PC-9 (cell line): ENCODE measurements around the gene DPEP2NB. TPM values are rescaled to one million over a fixed set of nuclear protein-coding genes. Genes with fewer than 3 reads are reported as not detected.
A peak's percentile ranks its signal among the peaks of the same experiment; 100 is the strongest.
"Not testable (repeated sequence)": the region's sequence is repeated elsewhere in the genome, so short reads cannot be mapped to it uniquely, and the experiment has no call there.

Experiments used
- BruUV-seq: library from RNA; stranded (reverse); fragments of 400-500 nt; replicated peaks from 2 replicates; lab custom pipeline; 2021; lab: Mats Ljungman, UMichigan
- CTCF ChIA-PET: fragments of 300-600 bp; sonication (Branson Sonifier 250); formaldehyde crosslinking; loops from one replicate; lab custom pipeline; 2022; ENCODE audit warnings: antibody characterized with exemption; lab: Charles Lee
- POLR2A ChIA-PET: fragments of 300-600 bp; sonication (Branson Sonifier 250); formaldehyde crosslinking; loops from one replicate; lab custom pipeline; 2022; ENCODE audit warnings: antibody characterized with exemption; ENCODE audit not compliant: unreplicated experiment; lab: Charles Lee
- DNase-seq, 2 experiments: peaks; one replicate each; pipeline versions ENCODE4 v3.0.0 to v3.0.0-alpha.2; 2015 to 2022; ENCODE audit warnings: mixed read lengths in 1 of 2
- H2AFZ ChIP-seq: fragments of 200-600 bp; sonication (generic); 2 replicates; pipeline ENCODE4 v1.8.1; 2017; ENCODE audit warnings: antibody characterized with exemption
- H3F3A ChIP-seq: fragments of 200-600 bp; sonication (generic); 2 replicates; pipeline ENCODE4 v1.8.1; 2017; ENCODE audit warnings: antibody characterized with exemption, mild to moderate bottlenecking, low read depth; ENCODE audit not compliant: insufficient read depth
- H3K27ac ChIP-seq: fragments of 200-600 bp; sonication (generic); 2 replicates; pipeline ENCODE4 v1.6.1; 2016; ENCODE audit warnings: mixed run types
- H3K27me3 ChIP-seq: fragments of 200-600 bp; sonication (generic); 2 replicates; pipeline ENCODE4 v1.6.1; 2016; ENCODE audit warnings: low read depth, mixed run types; ENCODE audit not compliant: insufficient read depth
- H3K36me3 ChIP-seq: fragments of 200-600 bp; sonication (generic); 2 replicates; pipeline ENCODE4 v1.6.1; 2016; ENCODE audit warnings: low read depth, mixed run types
- H3K4me1 ChIP-seq: fragments of 200-600 bp; sonication (generic); replicated peaks from 2 replicates; pipeline ENCODE4 v1.6.1; 2016; ENCODE audit warnings: mixed run types; ENCODE audit not compliant: insufficient read depth
- H3K4me2 ChIP-seq: fragments of 200-600 bp; sonication (generic); 2 replicates; pipeline ENCODE4 v1.6.1; 2017; ENCODE audit warnings: mixed run types
- H3K4me3 ChIP-seq: fragments of 200-600 bp; sonication (generic); 2 replicates; pipeline ENCODE4 v1.6.1; 2016; ENCODE audit warnings: mixed run types
- H3K79me2 ChIP-seq: fragments of 200-600 bp; sonication (generic); 2 replicates; pipeline ENCODE4 v1.6.1; 2017; ENCODE audit warnings: low read depth, mixed run types
- H3K9me2 ChIP-seq: fragments of 200-600 bp; sonication (generic); 2 replicates; pipeline ENCODE4 v1.8.1; 2017; ENCODE audit warnings: mild to moderate bottlenecking; ENCODE audit not compliant: insufficient read depth
- H3K9me3 ChIP-seq: fragments of 200-600 bp; sonication (generic); 2 replicates; pipeline ENCODE4 v1.8.1; 2016; ENCODE audit warnings: low read depth; ENCODE audit not compliant: insufficient read depth
- H4K20me1 ChIP-seq: fragments of 200-600 bp; sonication (generic); 2 replicates; pipeline ENCODE4 v1.8.1; 2017; ENCODE audit not compliant: insufficient read depth
- EZH2 ChIP-seq: fragments of 200-600 bp; sonication (generic); IDR thresholded peaks from 2 replicates; pipeline ENCODE4 v1.8.0; 2017; ENCODE audit warnings: antibody characterized with exemption, low read depth
- intact Hi-C: fragments of 100-400 bp; cut with micrococcal nuclease; formaldehyde crosslinking; loops from one replicate; pipeline ENCODE4 v1.10.0; 2022; ENCODE audit not compliant: unreplicated experiment
- total RNA-seq: library from RNA; stranded (reverse); gene quantifications from 2 replicates; pipeline ENCODE4 v1.2.3, GENCODE V29; 2021
- TF ChIP-seq, protein P1 (sequence below): fragments of 200-600 bp; sonication (generic); conservative IDR thresholded peaks from 2 replicates; pipeline ENCODE4 v1.6.1; 2017; ENCODE audit warnings: mixed run types, antibody characterized with exemption, mild to moderate bottlenecking, moderate library complexity

DPEP2NB gene
- total RNA-seq, 1 experiment from 2014 or later = not detected

DNA sequence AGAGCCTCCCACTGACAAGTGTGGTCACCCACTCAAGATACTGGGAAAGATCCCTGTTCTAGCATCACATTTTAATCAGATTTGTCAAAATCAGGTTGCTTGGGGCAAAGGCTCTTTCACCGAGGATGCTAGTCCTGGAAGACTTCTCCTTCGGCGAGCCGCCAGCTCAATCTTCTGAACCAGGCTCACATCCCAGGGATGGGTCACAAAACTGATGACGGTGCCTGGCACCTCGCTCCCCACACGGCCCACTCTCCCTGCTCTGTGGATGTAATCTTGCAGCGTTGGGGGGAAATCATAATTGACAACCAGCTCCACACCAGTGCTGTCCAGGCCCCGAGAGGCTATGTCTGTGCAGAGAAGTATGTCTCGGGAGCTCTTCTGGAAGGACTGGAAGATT, 5.8 kb upstream of the DPEP2NB start:
- H3K79me2 ChIP-seq = peaks cover 41% of the 10 kb centered on the region
- ChIA-PET CTCF (no interaction called here), POLR2A (no interaction called here)
- no peak overlapping the region for H3K27ac ChIP-seq
- no peaks in the 10 kb centered on the region for H3K36me3 ChIP-seq
- peak overlapping the region; percentile 86 for H3K4me3 ChIP-seq
- H4K20me1 ChIP-seq = 0 out of 2 replicates have a peak, but pooled peaks cover 3% of the 10 kb centered on the region
- BruUV-seq = no TSS peak
- TF ChIP-seq EZH2 = no peak
- TF ChIP-seq, protein P1, sequence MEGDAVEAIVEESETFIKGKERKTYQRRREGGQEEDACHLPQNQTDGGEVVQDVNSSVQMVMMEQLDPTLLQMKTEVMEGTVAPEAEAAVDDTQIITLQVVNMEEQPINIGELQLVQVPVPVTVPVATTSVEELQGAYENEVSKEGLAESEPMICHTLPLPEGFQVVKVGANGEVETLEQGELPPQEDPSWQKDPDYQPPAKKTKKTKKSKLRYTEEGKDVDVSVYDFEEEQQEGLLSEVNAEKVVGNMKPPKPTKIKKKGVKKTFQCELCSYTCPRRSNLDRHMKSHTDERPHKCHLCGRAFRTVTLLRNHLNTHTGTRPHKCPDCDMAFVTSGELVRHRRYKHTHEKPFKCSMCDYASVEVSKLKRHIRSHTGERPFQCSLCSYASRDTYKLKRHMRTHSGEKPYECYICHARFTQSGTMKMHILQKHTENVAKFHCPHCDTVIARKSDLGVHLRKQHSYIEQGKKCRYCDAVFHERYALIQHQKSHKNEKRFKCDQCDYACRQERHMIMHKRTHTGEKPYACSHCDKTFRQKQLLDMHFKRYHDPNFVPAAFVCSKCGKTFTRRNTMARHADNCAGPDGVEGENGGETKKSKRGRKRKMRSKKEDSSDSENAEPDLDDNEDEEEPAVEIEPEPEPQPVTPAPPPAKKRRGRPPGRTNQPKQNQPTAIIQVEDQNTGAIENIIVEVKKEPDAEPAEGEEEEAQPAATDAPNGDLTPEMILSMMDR = no peak
- no peaks in the 10 kb centered on the region; the same call in 1 of the 2 replicates for H3F3A ChIP-seq
- H2AFZ ChIP-seq = no peak overlapping the region
- no peak for DNase-seq
- peak overlapping the region; percentile 100 for H3K4me2 ChIP-seq
- no peaks in the 10 kb centered on the region for H3K9me3 ChIP-seq
- H3K27me3 ChIP-seq = no peaks in the 10 kb centered on the region
- intact Hi-C loops = no loop called here
- H3K4me1 ChIP-seq = peaks cover 19% of the 10 kb centered on the region
- H3K9me2 ChIP-seq = no peaks in the 10 kb centered on the region

DNA sequence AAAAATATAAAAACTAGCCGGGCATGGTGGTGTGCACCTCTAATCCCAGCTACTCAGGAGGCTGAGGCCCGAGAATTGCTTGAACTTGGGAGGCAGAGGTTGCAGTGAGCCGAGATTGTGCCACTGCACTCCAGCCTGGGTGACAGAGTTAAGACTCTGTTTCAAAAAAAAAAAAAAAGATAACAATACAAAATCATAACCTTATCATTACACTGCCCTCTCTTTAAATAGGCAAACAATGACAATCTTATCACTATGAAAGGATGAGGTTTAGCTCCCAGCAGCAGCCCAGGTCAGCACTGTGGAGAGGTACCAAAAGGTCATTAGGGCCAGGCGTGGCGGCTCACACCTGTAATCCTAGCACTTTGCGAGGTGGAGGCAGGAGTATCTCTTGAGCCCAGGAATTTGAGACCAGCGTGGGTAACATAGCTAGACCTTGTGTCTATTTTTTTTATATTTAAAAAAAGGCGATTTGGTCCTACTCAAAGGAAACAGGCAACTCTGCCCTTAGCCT, 3.5 kb upstream of the DPEP2NB start:
- intact Hi-C loops = no loop called here
- H3K79me2 ChIP-seq = peaks cover 33% of the 10 kb centered on the region
- 0 out of 2 replicates have a peak, but pooled peaks cover 3% of the 10 kb centered on the region for H4K20me1 ChIP-seq
- H3K4me2 ChIP-seq = no peak overlapping the region
- TF ChIP-seq, protein P1 = no peak
- no peak for TF ChIP-seq EZH2
- CTCF ChIA-PET = no interaction called here
- DNase-seq = no peak
- no peaks in the 10 kb centered on the region for H3K9me2 ChIP-seq
- BruUV-seq = no TSS peak
- H2AFZ ChIP-seq = no peak overlapping the region
- H3K36me3 ChIP-seq = no peaks in the 10 kb centered on the region
- no peaks in the 10 kb centered on the region for H3K27me3 ChIP-seq
- no peaks in the 10 kb centered on the region; the same call in 1 of the 2 replicates for H3F3A ChIP-seq
- no peaks in the 10 kb centered on the region for H3K9me3 ChIP-seq
- no peak overlapping the region for H3K4me3 ChIP-seq
- H3K27ac ChIP-seq = no peak overlapping the region
- H3K4me1 ChIP-seq = peaks cover 15% of the 10 kb centered on the region
- POLR2A ChIA-PET = no interaction called here

DNA sequence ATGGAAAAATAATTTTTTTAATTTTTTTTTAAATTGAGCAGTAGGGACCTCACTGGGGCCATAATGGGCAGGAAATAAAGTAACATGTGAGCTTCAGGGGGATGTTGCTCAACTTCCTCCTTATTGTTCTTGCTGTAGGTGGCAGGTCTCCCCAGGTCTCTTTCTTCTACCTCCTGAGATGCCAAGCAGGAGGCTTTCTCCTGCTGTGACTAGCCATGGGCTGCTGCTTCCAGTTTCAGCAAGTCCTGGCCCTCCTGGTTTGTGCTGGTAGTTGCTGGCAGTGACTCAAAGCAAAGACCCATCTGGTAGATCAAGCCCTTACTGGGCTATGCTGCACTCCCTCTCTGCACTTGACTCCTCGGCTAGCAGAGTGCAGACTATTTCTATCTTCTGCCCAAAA, 2.3 kb downstream of the DPEP2NB start:
- no peak overlapping the region for H3K4me3 ChIP-seq
- no peak for DNase-seq
- intact Hi-C loops = no loop called here
- H3K9me3 ChIP-seq = no peaks in the 10 kb centered on the region
- no peaks in the 10 kb centered on the region for H4K20me1 ChIP-seq
- H3K4me1 ChIP-seq = no peaks in the 10 kb centered on the region
- TF ChIP-seq EZH2 = no peak
- TF ChIP-seq, protein P1 = no peak
- BruUV-seq = no TSS peak
- H3K9me2 ChIP-seq = no peaks in the 10 kb centered on the region
- POLR2A ChIA-PET = no interaction called here
- H2AFZ ChIP-seq = no peak overlapping the region
- H3K79me2 ChIP-seq = no peaks in the 10 kb centered on the region
- no peak overlapping the region for H3K27ac ChIP-seq
- no peaks in the 10 kb centered on the region for H3F3A ChIP-seq
- H3K27me3 ChIP-seq = no peaks in the 10 kb centered on the region
- CTCF ChIA-PET = interaction anchor here (0.7 kb wide), 1 partner anchor 128 kb away, joined by 3 read pairs; no protein-coding TSS in a partner anchor
- no peak overlapping the region for H3K4me2 ChIP-seq
- no peaks in the 10 kb centered on the region for H3K36me3 ChIP-seq

DNA sequence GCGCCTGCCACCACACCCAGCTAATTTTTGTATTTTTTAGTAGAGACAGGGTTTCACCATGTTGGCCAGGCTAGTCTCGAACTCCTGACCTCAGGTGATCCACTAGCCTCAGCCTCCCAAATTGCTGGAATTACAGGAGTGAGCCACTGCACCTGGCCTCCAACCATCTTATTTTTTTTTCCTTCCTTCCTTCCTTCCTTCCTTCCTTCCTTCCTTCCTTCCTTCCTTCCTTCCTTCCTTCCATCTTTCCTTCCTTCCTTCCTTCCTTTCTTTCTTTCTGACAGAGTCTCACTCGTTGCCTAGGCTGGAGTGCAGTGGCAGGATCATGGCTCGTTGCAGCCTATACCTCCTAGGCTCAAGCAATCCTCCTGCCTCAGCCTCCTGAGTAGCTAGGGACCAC, 5.8 kb downstream of the DPEP2NB start:
- H2AFZ ChIP-seq, CTCF ChIA-PET, H3K9me3 ChIP-seq, H3K79me2 ChIP-seq, H3K9me2 ChIP-seq, DNase-seq, H3K36me3 ChIP-seq, intact Hi-C loops, BruUV-seq, H3K27me3 ChIP-seq, H3K4me2 ChIP-seq, H4K20me1 ChIP-seq, H3K4me3 ChIP-seq, H3K27ac ChIP-seq: not testable (repeated sequence)
- POLR2A ChIA-PET = interaction anchor here (0.5 kb wide), 1 partner anchor 30 kb away, joined by 5 read pairs; no protein-coding TSS in a partner anchor
- Histone ChIP-seq H3K4me1 (peaks cover 17% of the 10 kb centered on the region), H3F3A (peaks cover 17% of the 10 kb centered on the region)
